ENCODE measurements around the gene PNRC1. TPM values are rescaled to one million over a fixed set of nuclear protein-coding genes. Genes with fewer than 3 reads are reported as not detected.

The PNRC1 gene
- total and polyA plus RNA-seq, 2 of the 4 experiments (the other 2 are of a cell fraction), result 6.5 to 8.1 TPM

- Histone ChIP-seq H2AFZ (replicated peaks; ENCODE audit: low read length, poor library complexity) (no peak overlapping the region), H3K4ac (ENCODE audit: low read depth, low read length) (no peak overlapping the region), H3K79me1 (ENCODE audit: low read depth in 1 of 2, low read length in 2 of 2) (no peaks in the 10 kb centered on the region), H3K36me3 (ENCODE audit: control insufficient read depth, insufficient read depth, low read length) (no peaks in the 10 kb centered on the region), H3K23ac (ENCODE audit: low read depth, low read length) (no peak overlapping the region), H2AK5ac (ENCODE audit: low read depth, low read length) (no peak overlapping the region), H3K27ac (ENCODE audit: insufficient read depth, low read length) (no peak overlapping the region), H3K27me3 (ENCODE audit: control insufficient read depth, insufficient read depth, low read length) (no peaks in the 10 kb centered on the region), H2BK15ac (ENCODE audit: low read depth, low read length) (no peak overlapping the region), H2BK20ac (ENCODE audit: low read depth, low read length) (no peak overlapping the region), H3K9ac (ENCODE audit: low read depth, low read length) (no peak overlapping the region), H3K4me2 (ENCODE audit: low read depth, low read length) (no peak overlapping the region), H2BK5ac (ENCODE audit: low read depth, low read length, poor library complexity, severe bottlenecking) (no peak overlapping the region), H3K14ac (replicated peaks; ENCODE audit: low read depth, low read length) (no peak overlapping the region), H3K9me1 (ENCODE audit: insufficient read depth, low read length) (no peaks in the 10 kb centered on the region), H3K56ac (ENCODE audit: extremely low read depth, insufficient read depth, low read length) (no peak overlapping the region), H3K18ac (ENCODE audit: low read depth, low read length) (no peak overlapping the region), H2BK120ac (ENCODE audit: low read depth, low read length) (no peak overlapping the region), H2AK9ac (replicated peaks; ENCODE audit: low read depth, low read length, poor library complexity) (no peak overlapping the region), H3K4me1 (ENCODE audit: control insufficient read depth, insufficient read depth, low read length) (no peaks in the 10 kb centered on the region), H3K4me3 (ENCODE audit: insufficient read depth, low read depth, low read length) (no peak overlapping the region), H4K91ac (ENCODE audit: insufficient read depth, low read depth, low read length) (no peak overlapping the region), H4K8ac (ENCODE audit: low read depth in 2 of 2, low read length in 2 of 2) (no peak overlapping the region), H4K5ac (ENCODE audit: low read depth, low read length) (no peak overlapping the region), H4K20me1 (ENCODE audit: insufficient read depth, low read length) (no peaks in the 10 kb centered on the region), H3K9me3 (ENCODE audit: control insufficient read depth, insufficient read depth, low read length) (no peaks in the 10 kb centered on the region)
- ChIA-PET CTCF (interaction anchor here (1.0 kb wide), 1 partner anchor 14 kb away, joined by 3 read pairs; no protein-coding TSS in a partner anchor), POLR2A (ENCODE audit: unreplicated experiment) (no interaction called here)
- no CpG with 5 or more reads among the region's 2 CpGs for WGBS, 2 experiments (ENCODE audit: extremely low coverage in 2 of 2, insufficient read length in 1 of 2)
- TF ChIP-seq MAFK (IDR thresholded peaks at IDR 0.05; ENCODE audit: low read depth, low read length), result no peak
- DNase-seq, result no peak
- no peak for ATAC-seq (ENCODE audit: low read depth)
- no TSS peak for BruUV-seq (replicated peaks)
- dilution Hi-C loops (cut with HindIII; ENCODE audit: low sequenced_read_pairs, unreplicated experiment), result no loop called here
- in situ Hi-C loops (cut with MboI; ENCODE audit: low sequenced_read_pairs), result no loop called here
- intact Hi-C loops (cut with micrococcal nuclease), result no loop called here
These were observed 19.6 kb downstream of the PNRC1 start for GRCh38 chr6:89100114-89100513.

Measured in IMR-90 (cell line).